ENCODE data around the gene HYPK. TPM values are rescaled to one million over a fixed set of nuclear protein-coding genes. Genes with fewer than 3 reads are reported as not detected.
A peak's percentile ranks its signal among the peaks of the same experiment; 100 is the strongest.
"Not testable (repeated sequence)": the region's sequence is repeated elsewhere in the genome, so short reads cannot be mapped to it uniquely, and the experiment has no call there.

Gene HYPK
- total RNA-seq, 4 donors from 2014 or later: 12.9 to 27.0 (median 19.8) TPM

- no peak overlapping the region for H3K27ac ChIP-seq
- H3K4me3 ChIP-seq: no peak overlapping the region
- H3K36me3 ChIP-seq: peaks cover 48% of the 10 kb centered on the region
- no peak for TF ChIP-seq CTCF (IDR thresholded peaks at IDR 0.05)
- TF ChIP-seq EP300 (IDR thresholded peaks at IDR 0.05): no peak
- TF ChIP-seq POLR2AphosphoS5 (IDR thresholded peaks at IDR 0.05): no peak
- no peaks in the 10 kb centered on the region for H3K27me3 ChIP-seq
- peaks cover 73% of the 10 kb centered on the region for H3K4me1 ChIP-seq
- WGBS: 83% methylated on average over 3 of the region's 3 CpGs
- no peaks in the 10 kb centered on the region for H3K9me3 ChIP-seq
- DNase-seq (ENCODE audit: low spot score in 2 of 2): no peak
These were observed 3.8 kb upstream of the HYPK start for GRCh38 chr15:43796566-43796965.

GRCh38 chr15:43799209-43799944 lies 1.0 kb upstream of the HYPK start:
- Histone ChIP-seq H3K36me3 (peaks cover 62% of the 10 kb centered on the region), H3K27me3 (no peaks in the 10 kb centered on the region), H3K27ac (peak overlapping the region; percentile 85), H3K4me1 (peaks cover 59% of the 10 kb centered on the region), H3K9me3 (no peaks in the 10 kb centered on the region), H3K4me3 (no peak overlapping the region)
- TF ChIP-seq POLR2A (IDR thresholded peaks at IDR 0.05): no peak
- no peak for TF ChIP-seq POLR2AphosphoS5 (IDR thresholded peaks at IDR 0.05)
- no peak for TF ChIP-seq EP300 (IDR thresholded peaks at IDR 0.05)
- no peak for TF ChIP-seq CTCF (IDR thresholded peaks at IDR 0.05)
- DNase-seq (ENCODE audit: low spot score in 2 of 2): no peak
- WGBS: 88% methylated on average over 16 of the region's 16 CpGs

GRCh38 chr15:43799945-43800285 lies 484 bp upstream of the HYPK start, which contains the start of gene SERINC4:
SERINC4 (minus strand) TSS chr15:43800220; CDS start chr15:43799986, 234 bp downstream.
- no peak for TF ChIP-seq CTCF (IDR thresholded peaks at IDR 0.05)
- no peak for TF ChIP-seq POLR2A (IDR thresholded peaks at IDR 0.05)
- TF ChIP-seq EP300 (IDR thresholded peaks at IDR 0.05): no peak
- TF ChIP-seq POLR2AphosphoS5 (IDR thresholded peaks at IDR 0.05): no peak
- no peaks in the 10 kb centered on the region for H3K9me3 ChIP-seq
- H3K36me3 ChIP-seq: peaks cover 62% of the 10 kb centered on the region
- no peaks in the 10 kb centered on the region for H3K27me3 ChIP-seq
- peak within 1 kb of the TSS; percentile 71 for H3K4me3 ChIP-seq
- peaks cover 54% of the 10 kb centered on the region for H3K4me1 ChIP-seq
- no peak for DNase-seq (ENCODE audit: low spot score in 2 of 2)
- 82% methylated on average over 7 of the region's 8 CpGs for WGBS
- peak within 1 kb of the TSS; percentile 85 for H3K27ac ChIP-seq

GRCh38 chr15:43802676-43803075 lies 2.3 kb downstream of the HYPK start:
- H3K4me3 ChIP-seq; H3K27me3 ChIP-seq; DNase-seq (ENCODE audit: low spot score in 2 of 2); H3K27ac ChIP-seq; H3K9me3 ChIP-seq: not testable (repeated sequence)
- WGBS: 94% methylated on average over 7 of the region's 7 CpGs
- peaks cover 70% of the 10 kb centered on the region for H3K36me3 ChIP-seq
- H3K4me1 ChIP-seq: peaks cover 36% of the 10 kb centered on the region

GRCh38 chr15:43808435-43808950 lies 8.1 kb downstream of the HYPK start:
- H3K27me3 ChIP-seq: no peaks in the 10 kb centered on the region
- H3K36me3 ChIP-seq: peaks cover 98% of the 10 kb centered on the region
- WGBS: 95% methylated on average over 5 of the region's 5 CpGs
- no peaks in the 10 kb centered on the region for H3K9me3 ChIP-seq
- no peaks in the 10 kb centered on the region for H3K4me1 ChIP-seq
- H3K27ac ChIP-seq: no peak overlapping the region
- no peak overlapping the region for H3K4me3 ChIP-seq
- TF ChIP-seq CTCF (IDR thresholded peaks at IDR 0.05): no peak
- no peak for TF ChIP-seq POLR2A (IDR thresholded peaks at IDR 0.05)
- no peak for TF ChIP-seq POLR2AphosphoS5 (IDR thresholded peaks at IDR 0.05)
- no peak for TF ChIP-seq EP300 (IDR thresholded peaks at IDR 0.05)
- no peak for DNase-seq (ENCODE audit: low spot score in 2 of 2)

Measured in suprapubic skin (tissue), 4 donors.